HG02981 (cell line): ENCODE data around the gene CD163L1.
"Not testable (repeated sequence)": the region's sequence is repeated elsewhere in the genome, so short reads cannot be mapped to it uniquely, and the experiment has no call there.

Experiments
- ATAC-seq: cut with Tn5 transposase; IDR thresholded peaks from one replicate; pipeline ENCODE4 v1.9.1; 2021; ENCODE audit warnings: mild to moderate bottlenecking, moderate library complexity; ENCODE audit not compliant: unreplicated experiment

CD163L1 gene

DNA sequence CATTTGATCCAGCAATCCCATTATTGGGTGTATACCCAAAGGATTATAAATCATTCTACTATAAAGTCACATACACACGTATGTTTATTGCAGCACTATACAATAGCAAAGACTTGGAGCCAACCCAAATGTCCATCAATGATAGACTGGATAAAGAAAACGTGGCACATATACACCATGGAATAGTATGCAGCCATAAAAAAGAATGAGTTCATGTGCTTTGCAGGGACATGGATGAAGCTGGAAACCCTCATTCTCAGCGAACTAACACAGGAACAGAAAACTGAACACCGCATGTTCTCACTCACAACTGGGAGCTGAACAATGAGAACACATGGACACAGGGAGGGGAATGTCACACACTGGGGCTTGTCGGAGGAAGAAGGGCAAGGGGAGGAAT, 106.2 kb downstream of the CD163L1 start:
- not testable (repeated sequence) for ATAC-seq

DNA sequence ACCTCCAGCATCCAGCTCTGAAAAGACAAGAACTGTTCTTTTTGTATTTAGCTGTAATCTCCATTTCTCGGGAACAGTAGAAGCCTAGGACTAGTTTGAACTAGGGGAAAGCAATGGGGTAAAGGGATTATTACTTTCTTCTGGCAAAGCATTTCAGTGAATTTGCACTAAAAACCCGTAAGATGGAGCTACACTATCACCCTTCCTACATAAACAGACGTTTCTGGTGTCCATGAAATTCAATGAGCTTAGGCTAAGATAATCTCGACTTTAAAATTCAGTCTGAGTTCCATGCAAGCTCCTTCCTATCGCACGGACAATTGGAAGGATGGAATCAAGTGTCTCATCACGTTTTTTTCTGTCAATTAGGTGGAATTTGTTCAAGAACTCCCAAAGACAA, 116.0 kb downstream of the CD163L1 start:
- ATAC-seq: no peak

DNA sequence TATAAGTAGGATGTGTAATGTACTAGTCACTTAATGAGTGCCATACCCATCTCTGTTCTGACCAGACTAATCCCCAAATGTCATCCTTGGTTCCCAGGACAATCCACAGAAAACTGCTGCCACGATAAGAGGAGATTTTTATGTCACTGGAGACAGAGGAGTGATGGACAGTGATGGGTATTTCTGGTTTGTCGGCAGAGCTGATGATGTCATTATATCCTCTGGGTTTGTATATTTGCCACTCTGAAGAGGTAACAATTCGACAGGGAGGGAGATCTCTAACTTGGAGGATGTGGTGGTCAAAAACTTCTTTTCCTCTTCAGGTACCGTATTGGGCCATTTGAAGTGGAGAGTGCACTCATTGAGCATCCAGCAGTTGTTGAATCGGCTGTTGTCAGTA, 119.8 kb downstream of the CD163L1 start:
- ATAC-seq: no peak

DNA sequence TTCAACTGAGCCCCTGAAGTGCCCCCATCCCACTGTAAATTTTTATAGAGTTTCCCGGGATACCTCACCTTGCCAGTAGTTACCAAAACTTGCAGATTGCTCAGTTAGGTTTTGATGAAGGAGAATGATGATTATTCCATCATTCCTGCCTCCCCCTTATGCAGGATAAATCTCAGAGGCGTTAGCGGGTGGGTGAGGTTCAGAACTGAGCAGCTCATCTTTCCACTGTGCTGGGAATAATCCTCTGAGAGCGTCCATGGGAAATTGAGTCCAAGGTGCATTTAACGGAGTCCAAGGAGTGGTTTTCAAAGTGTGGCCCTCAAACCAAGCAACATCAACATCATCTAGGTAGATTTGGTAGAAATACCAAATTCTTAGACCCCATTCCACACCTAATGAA, 121.4 kb downstream of the CD163L1 start:
- ATAC-seq: no peak

DNA sequence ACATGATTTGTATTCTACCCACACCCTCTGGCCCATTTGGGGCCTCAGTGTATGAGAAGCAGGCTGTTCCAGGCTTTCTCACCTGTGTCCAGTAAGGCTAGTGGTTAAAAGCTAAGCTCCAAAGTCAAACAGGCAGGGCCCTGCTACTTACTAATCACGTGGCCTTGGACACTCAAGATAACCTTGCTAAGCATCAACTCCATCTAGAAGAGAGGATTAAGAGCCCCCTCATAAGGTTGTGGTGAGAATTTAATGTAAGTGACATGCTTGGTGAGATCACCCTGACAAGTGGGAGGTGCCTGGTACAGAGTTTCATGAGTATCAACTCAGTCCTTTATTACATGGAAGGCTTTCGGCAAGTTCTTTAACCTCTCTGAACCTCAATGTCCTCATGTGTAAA, 122.3 kb downstream of the CD163L1 start:
- ATAC-seq: no peak

DNA sequence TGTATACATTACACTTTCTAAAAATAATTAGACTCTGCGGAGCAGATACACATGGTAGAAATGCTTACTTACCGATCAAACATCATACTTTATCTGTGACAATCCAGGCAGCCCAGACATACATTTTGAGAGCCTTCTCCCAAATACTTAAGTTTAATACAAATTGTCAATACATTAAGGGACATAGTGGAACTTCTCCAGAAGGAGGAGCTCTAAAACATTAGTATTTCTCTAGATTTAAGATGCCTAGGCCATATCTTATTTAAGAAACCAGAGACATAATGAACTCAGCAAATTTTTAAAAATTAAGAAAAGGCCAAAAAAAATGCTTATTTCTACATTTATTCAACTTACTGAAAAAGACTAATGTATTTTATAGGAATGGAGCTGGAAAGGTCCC, 124.0 kb downstream of the CD163L1 start:
- ATAC-seq: no peak

DNA sequence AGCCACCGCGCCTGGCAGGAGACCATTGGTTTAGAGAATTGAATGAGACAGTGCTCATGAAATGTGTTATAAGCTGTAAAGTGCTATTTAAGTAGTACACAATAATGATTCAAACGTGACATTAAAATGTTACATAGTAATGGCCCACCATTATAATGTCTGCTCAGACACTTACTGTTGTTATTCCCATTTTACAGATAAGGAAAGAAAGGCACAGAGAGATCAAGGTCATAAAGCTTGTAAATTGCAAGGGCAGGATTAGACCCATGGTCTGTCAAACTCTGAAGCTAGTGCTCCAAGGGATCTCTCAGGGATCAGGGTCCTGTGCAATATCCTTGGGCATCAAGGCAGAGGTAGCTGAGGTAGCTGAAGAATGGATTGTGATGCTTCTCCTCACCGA, 133.9 kb downstream of the CD163L1 start:
- no peak for ATAC-seq
